Mesendoderm (in vitro differentiated cells): ENCODE results near the gene KLHL36.

ENCODE experiments used
- DNase-seq: peaks from one replicate; pipeline ENCODE4 v3.0.0; 2013
- H2AK5ac ChIP-seq: 2 replicates; pipeline ENCODE4 v1.6.1; 2013; ENCODE audit warnings: low read length, inconsistent platforms
- H2BK120ac ChIP-seq: 2 replicates; pipeline ENCODE4 v1.6.1; 2013; ENCODE audit warnings: low read depth, mild to moderate bottlenecking, low read length, moderate library complexity, mixed read lengths
- H2BK15ac ChIP-seq: replicated peaks from 2 replicates; pipeline ENCODE4 v1.6.1; 2013; ENCODE audit warnings: low read depth, mild to moderate bottlenecking, moderate library complexity
- H2BK5ac ChIP-seq: 2 replicates; pipeline ENCODE4 v1.6.1; 2013; ENCODE audit warnings: low read length, inconsistent platforms
- H3K18ac ChIP-seq: 2 replicates; pipeline ENCODE4 v1.6.1; 2013; ENCODE audit warnings: mild to moderate bottlenecking, low read length, mixed read lengths
- H3K23ac ChIP-seq: one replicate; pipeline ENCODE4 v1.6.1; 2013; ENCODE audit warnings: low read length
- H3K27ac ChIP-seq: 2 replicates; pipeline ENCODE4 v1.5.1; 2013; ENCODE audit warnings: low read depth, mild to moderate bottlenecking, inconsistent platforms, low read length, moderate library complexity
- H3K27me3 ChIP-seq: 2 replicates; pipeline ENCODE4 v1.6.1; 2013; ENCODE audit warnings: low read length, control low read depth, mild to moderate bottlenecking, inconsistent platforms; ENCODE audit not compliant: insufficient read depth, poor library complexity
- H3K36me3 ChIP-seq: 2 replicates; pipeline ENCODE4 v1.6.1; 2013; ENCODE audit warnings: low read length, inconsistent platforms; ENCODE audit not compliant: control insufficient read depth, insufficient read depth
- H3K4ac ChIP-seq: one replicate; pipeline ENCODE4 v1.6.1; 2013; ENCODE audit warnings: low read depth, mild to moderate bottlenecking, low read length, moderate library complexity
- H3K4me1 ChIP-seq: 2 replicates; pipeline ENCODE4 v1.6.1; 2013; ENCODE audit warnings: low read depth, low read length, inconsistent platforms; ENCODE audit not compliant: control insufficient read depth
- H3K4me2 ChIP-seq: 2 replicates; pipeline ENCODE4 v1.6.1; 2013; ENCODE audit warnings: low read length
- H3K4me3 ChIP-seq: 2 replicates; pipeline ENCODE4 v1.5.1; 2013; ENCODE audit warnings: mild to moderate bottlenecking, low read length
- H3K56ac ChIP-seq: one replicate; pipeline ENCODE4 v1.6.1; 2013; ENCODE audit warnings: low read length
- H3K79me1 ChIP-seq: 2 replicates; pipeline ENCODE4 v1.6.1; 2013; ENCODE audit warnings: low read length, inconsistent platforms
- H3K79me2 ChIP-seq: 2 replicates; pipeline ENCODE4 v1.6.1; 2013; ENCODE audit warnings: mild to moderate bottlenecking, low read length; ENCODE audit not compliant: control insufficient read depth, insufficient read depth
- H3K9ac ChIP-seq: 2 replicates; pipeline ENCODE4 v1.6.1; 2013; ENCODE audit warnings: low read length, inconsistent platforms
- H4K5ac ChIP-seq: one replicate; pipeline ENCODE4 v1.6.1; 2013; ENCODE audit warnings: low read length
- H4K8ac ChIP-seq: one replicate; pipeline ENCODE4 v1.6.1; 2013; ENCODE audit warnings: low read depth, mild to moderate bottlenecking, control low read depth, low read length, moderate library complexity
- WGBS: extraction: QIAGEN DNeasy Blood & Tissue Kit; methylation state at CpG from one replicate; pipeline ENCODE4 v1.1.7; 2013; ENCODE audit warnings: low lambda C conversion rate, missing lambda C conversion rate; ENCODE audit not compliant: insufficient coverage; ENCODE audit errors: extremely low coverage; 5-methylcytosine and 5-hydroxymethylcytosine counted together

KLHL36 gene

DNA sequence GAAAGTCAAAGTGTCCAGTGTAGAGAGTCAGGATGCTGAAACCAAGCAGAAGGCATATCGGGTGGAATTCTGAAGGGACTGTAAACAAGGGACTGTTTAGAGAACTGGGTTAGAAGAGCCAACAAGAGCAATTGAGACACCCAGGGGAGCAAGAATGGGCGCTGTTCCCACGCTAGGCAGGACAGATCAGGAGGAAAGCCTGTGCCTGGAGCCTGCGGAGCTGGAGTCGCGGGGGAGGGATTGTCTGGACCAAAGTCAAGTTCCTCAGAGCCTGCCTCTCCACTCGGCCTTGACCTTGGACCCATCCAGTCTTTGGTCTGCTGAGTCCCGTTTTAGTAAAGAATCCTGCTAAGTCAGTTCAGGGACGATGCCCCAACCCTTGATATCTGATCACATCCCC lies 14.7 kb upstream of the KLHL36 start:
- no peak overlapping the region for H3K23ac ChIP-seq
- H2BK15ac ChIP-seq: no peak overlapping the region
- no peak overlapping the region for H3K4ac ChIP-seq
- no peak overlapping the region for H2AK5ac ChIP-seq
- no peaks in the 10 kb centered on the region for H3K79me2 ChIP-seq
- H3K4me1 ChIP-seq: no peaks in the 10 kb centered on the region
- no peak overlapping the region for H3K18ac ChIP-seq
- no peak overlapping the region for H3K4me3 ChIP-seq
- no peak for DNase-seq
- no peak overlapping the region for H2BK120ac ChIP-seq
- H4K5ac ChIP-seq: no peak overlapping the region
- WGBS: no CpG with 5 or more reads among the region's 9 CpGs
- H3K4me2 ChIP-seq: no peak overlapping the region
- no peak overlapping the region for H3K9ac ChIP-seq
- no peaks in the 10 kb centered on the region for H3K36me3 ChIP-seq
- no peak overlapping the region for H2BK5ac ChIP-seq
- H3K27ac ChIP-seq: no peak overlapping the region
- H4K8ac ChIP-seq: no peak overlapping the region
- H3K27me3 ChIP-seq: no peaks in the 10 kb centered on the region
- H3K56ac ChIP-seq: no peak overlapping the region
- H3K79me1 ChIP-seq: no peaks in the 10 kb centered on the region

DNA sequence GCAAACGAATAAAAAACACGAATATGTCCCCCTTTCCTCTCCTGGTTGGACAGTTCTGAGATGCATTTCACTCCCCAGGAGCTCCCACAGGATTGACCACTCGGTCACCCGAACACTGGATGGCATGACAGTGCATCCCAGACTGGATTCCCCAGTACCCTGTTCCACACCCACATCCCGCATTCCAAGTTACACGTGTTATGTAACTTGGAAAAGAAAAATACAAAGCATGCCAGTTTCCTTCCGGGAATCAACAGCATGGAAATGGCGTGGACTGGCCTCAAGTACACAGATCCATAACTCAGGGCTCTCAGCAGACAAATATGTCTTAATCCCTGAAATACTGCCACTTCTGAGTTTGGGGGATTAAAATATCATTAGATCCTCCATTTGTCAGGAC lies 12.6 kb upstream of the KLHL36 start:
- no peak overlapping the region for H3K4me3 ChIP-seq
- no peak for DNase-seq

DNA sequence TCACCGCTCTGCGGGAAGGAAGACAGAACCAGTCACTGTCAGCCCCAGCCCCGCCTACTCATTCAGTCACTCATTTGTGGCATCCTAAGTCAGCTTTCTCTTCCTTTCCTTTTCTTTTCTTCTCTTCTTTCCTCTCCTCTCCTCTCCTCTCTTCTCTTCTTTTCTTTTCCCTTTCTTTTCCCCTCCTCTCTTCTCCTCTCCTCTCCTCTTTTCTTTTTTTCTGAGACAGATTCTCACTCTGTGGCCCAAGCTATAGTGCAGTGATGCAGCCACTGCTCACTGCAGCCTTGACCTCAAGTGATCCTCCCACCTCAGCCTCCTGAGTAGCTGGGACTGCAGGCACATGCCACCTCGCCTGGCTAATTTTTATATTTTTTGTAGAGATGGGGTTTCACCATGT lies 10.6 kb upstream of the KLHL36 start:
- H4K8ac ChIP-seq: no peak overlapping the region
- H3K56ac ChIP-seq: no peak overlapping the region
- H4K5ac ChIP-seq: no peak overlapping the region
- H2AK5ac ChIP-seq: no peak overlapping the region
- no peak overlapping the region for H3K4ac ChIP-seq
- no peak overlapping the region for H3K4me2 ChIP-seq
- H3K18ac ChIP-seq: no peak overlapping the region
- no peaks in the 10 kb centered on the region for H3K79me1 ChIP-seq
- H3K27ac ChIP-seq: no peak overlapping the region
- no peak overlapping the region for H2BK5ac ChIP-seq
- H2BK15ac ChIP-seq: no peak overlapping the region
- no peak overlapping the region for H2BK120ac ChIP-seq
- H3K36me3 ChIP-seq: no peaks in the 10 kb centered on the region
- H3K9ac ChIP-seq: no peak overlapping the region
- H3K27me3 ChIP-seq: no peaks in the 10 kb centered on the region
- H3K4me1 ChIP-seq: peaks cover 3% of the 10 kb centered on the region
- H3K23ac ChIP-seq: no peak overlapping the region
- H3K4me3 ChIP-seq: no peak overlapping the region
- no peak for DNase-seq
- no peaks in the 10 kb centered on the region for H3K79me2 ChIP-seq
- WGBS: no CpG with 5 or more reads among the region's 4 CpGs

More for the DNA sequence above, 12.6 kb upstream of the KLHL36 start:
- Histone ChIP-seq H2BK5ac (no peak overlapping the region), H3K79me1 (no peaks in the 10 kb centered on the region), H4K5ac (no peak overlapping the region), H3K23ac (no peak overlapping the region), H3K4ac (no peak overlapping the region), H3K27ac (no peak overlapping the region), H3K79me2 (no peaks in the 10 kb centered on the region), H2BK120ac (no peak overlapping the region), H2AK5ac (no peak overlapping the region), H2BK15ac (no peak overlapping the region), H3K18ac (no peak overlapping the region), H3K36me3 (no peaks in the 10 kb centered on the region), H3K56ac (no peak overlapping the region), H3K4me2 (no peak overlapping the region), H3K4me1 (no peaks in the 10 kb centered on the region), H3K27me3 (no peaks in the 10 kb centered on the region), H3K9ac (no peak overlapping the region), H4K8ac (no peak overlapping the region)
- WGBS: no CpG with 5 or more reads among the region's 8 CpGs

DNA sequence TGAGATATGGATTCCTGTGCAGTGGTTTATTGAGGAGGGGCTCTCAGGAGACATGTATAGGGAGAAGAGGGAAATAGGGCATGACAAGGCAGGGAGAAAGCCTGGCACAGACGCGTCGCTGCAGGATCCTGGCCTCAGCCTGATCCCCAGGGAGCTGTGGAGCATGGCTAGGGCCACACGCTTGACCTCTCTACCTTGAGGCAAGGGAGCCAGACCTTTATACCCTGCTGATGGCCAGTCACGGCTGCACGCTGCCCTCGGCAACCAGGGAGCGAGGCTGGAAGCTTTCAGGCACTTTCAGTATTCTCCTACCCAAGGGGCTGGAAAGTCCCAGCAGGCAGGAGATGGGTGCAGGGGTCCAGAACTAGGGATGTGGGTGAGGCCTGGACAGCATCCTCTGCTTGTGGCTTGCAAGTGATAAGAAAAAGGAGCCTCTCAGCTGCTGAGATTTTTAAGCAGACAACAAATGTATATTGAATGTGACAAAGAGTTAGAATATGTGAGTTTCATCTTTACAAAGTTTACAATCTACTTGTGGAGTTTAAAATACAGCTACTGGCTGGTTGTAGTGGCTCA lies 10.0 kb upstream of the KLHL36 start:
- no peak overlapping the region for H2BK5ac ChIP-seq
- DNase-seq: no peak
- no peak overlapping the region for H4K8ac ChIP-seq
- H4K5ac ChIP-seq: no peak overlapping the region
- H3K9ac ChIP-seq: no peak overlapping the region
- H3K36me3 ChIP-seq: no peaks in the 10 kb centered on the region
- WGBS: no CpG with 5 or more reads among the region's 8 CpGs
- no peaks in the 10 kb centered on the region for H3K27me3 ChIP-seq
- no peaks in the 10 kb centered on the region for H3K79me1 ChIP-seq
- no peak overlapping the region for H3K23ac ChIP-seq
- H3K4me2 ChIP-seq: no peak overlapping the region
- no peak overlapping the region for H3K56ac ChIP-seq
- H3K79me2 ChIP-seq: no peaks in the 10 kb centered on the region
- H3K18ac ChIP-seq: no peak overlapping the region
- no peak overlapping the region for H2BK120ac ChIP-seq
- H3K4me3 ChIP-seq: no peak overlapping the region
- no peak overlapping the region for H3K4ac ChIP-seq
- H2BK15ac ChIP-seq: no peak overlapping the region
- no peak overlapping the region for H3K27ac ChIP-seq
- H2AK5ac ChIP-seq: no peak overlapping the region
- peaks cover 3% of the 10 kb centered on the region for H3K4me1 ChIP-seq

GRCh38 chr16:84640145-84640544 lies 8.2 kb upstream of the KLHL36 start:
- H4K5ac ChIP-seq: no peak overlapping the region
- H2BK15ac ChIP-seq: no peak overlapping the region
- H3K27me3 ChIP-seq: no peaks in the 10 kb centered on the region
- H3K4ac ChIP-seq: no peak overlapping the region
- no peak overlapping the region for H3K23ac ChIP-seq
- H3K18ac ChIP-seq: no peak overlapping the region
- no peaks in the 10 kb centered on the region for H3K36me3 ChIP-seq
- no peak overlapping the region for H3K4me3 ChIP-seq
- H2BK120ac ChIP-seq: no peak overlapping the region
- H4K8ac ChIP-seq: no peak overlapping the region
- H3K56ac ChIP-seq: no peak overlapping the region
- peaks cover 3% of the 10 kb centered on the region for H3K4me1 ChIP-seq
- WGBS: no CpG with 5 or more reads among the region's 5 CpGs
- no peak for DNase-seq
- no peak overlapping the region for H3K27ac ChIP-seq
- no peak overlapping the region for H3K4me2 ChIP-seq
- H3K79me1 ChIP-seq: no peaks in the 10 kb centered on the region
- no peak overlapping the region for H2BK5ac ChIP-seq
- H3K79me2 ChIP-seq: no peaks in the 10 kb centered on the region
- no peak overlapping the region for H2AK5ac ChIP-seq
- H3K9ac ChIP-seq: no peak overlapping the region

DNA sequence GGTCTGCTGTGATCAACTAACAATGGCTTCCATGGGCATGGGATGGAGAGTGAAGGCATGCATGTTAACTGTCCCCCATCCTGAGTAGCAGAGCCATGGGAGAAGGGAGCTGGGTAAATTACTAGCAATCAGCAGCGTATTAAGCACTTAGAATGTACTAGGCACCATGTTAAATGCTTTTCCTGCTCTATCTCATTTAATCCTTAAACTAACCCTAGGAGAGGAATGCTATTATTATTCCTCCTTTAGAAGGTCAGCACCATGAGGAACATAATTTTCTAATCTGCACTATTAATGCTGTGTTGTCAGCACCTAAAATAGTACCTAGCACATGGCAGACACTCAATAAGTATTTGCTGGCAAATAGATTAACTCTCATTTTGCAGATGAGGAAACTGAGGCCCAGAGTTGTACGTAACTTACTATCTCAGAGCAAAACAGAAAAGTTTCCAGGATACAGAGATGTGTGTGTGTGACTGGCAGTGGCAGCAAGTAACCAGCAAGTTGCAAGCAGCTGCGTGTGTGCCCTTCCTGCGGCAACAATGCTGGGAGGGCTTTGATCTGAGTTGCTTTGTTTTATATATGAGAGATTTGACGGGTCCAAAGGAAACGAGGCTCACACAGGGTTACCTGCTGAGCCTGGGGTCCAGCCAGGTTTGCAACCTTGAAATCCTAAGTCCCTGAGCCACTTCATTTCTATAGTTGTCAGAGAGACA lies 6.5 kb upstream of the KLHL36 start:
- no peaks in the 10 kb centered on the region for H3K79me2 ChIP-seq
- no peak for DNase-seq

More for the DNA sequence above, 6.5 kb upstream of the KLHL36 start:
- Histone ChIP-seq H3K27ac (no peak overlapping the region), H3K4me1 (peaks cover 3% of the 10 kb centered on the region), H3K27me3 (no peaks in the 10 kb centered on the region), H3K4me3 (no peak overlapping the region), H3K79me1 (no peaks in the 10 kb centered on the region), H2AK5ac (no peak overlapping the region), H4K8ac (no peak overlapping the region), H3K18ac (no peak overlapping the region), H2BK15ac (no peak overlapping the region), H3K4me2 (no peak overlapping the region), H4K5ac (no peak overlapping the region), H3K9ac (no peak overlapping the region), H3K36me3 (no peaks in the 10 kb centered on the region), H2BK120ac (no peak overlapping the region), H3K4ac (no peak overlapping the region), H3K23ac (no peak overlapping the region), H3K56ac (no peak overlapping the region), H2BK5ac (no peak overlapping the region)
- WGBS: no CpG with 5 or more reads among the region's 6 CpGs
